ENCODE results near the gene GABRG3. TPM values are rescaled to one million over a fixed set of nuclear protein-coding genes. Genes with fewer than 3 reads are reported as not detected.

The GABRG3 gene
- polyA plus RNA-seq, 1 experiment: not detected

DNA sequence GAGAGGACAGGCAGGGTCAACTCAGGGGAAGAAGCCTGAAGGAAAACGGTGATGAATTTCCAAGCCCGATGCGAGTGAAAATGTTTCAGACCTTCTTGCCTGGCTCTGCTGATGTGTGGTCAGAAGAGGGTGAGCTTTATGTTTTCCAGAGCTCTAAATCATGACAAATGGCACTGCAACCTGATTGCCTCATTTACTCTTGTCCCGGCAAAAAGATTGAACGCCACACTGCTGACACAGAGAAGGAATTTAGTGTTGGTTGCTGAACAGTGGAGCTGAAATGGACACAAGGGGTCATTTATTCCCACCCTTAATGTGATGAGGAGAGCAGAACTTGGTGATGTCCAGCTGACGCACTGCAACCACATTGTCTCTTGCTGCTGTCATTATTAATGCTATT is 36.1 kb upstream of the GABRG3 start:
- no peak overlapping the region for H3K27ac ChIP-seq (ENCODE audit: low read depth, low read length)
- ChIA-PET CTCF (no interaction called here), POLR2A (no interaction called here)
- no peak for DNase-seq (ENCODE audit: low read depth, low spot score)
- no peak overlapping the region for H3K4me3 ChIP-seq (ENCODE audit: low read depth, low read length)
- H3K9me3 ChIP-seq (ENCODE audit: control insufficient read depth, insufficient read depth, low read length): peaks cover 20% of the 10 kb centered on the region
- no peaks in the 10 kb centered on the region for H3K27me3 ChIP-seq (ENCODE audit: control insufficient read depth, insufficient read depth, low read length)
- TF ChIP-seq, protein P1, sequence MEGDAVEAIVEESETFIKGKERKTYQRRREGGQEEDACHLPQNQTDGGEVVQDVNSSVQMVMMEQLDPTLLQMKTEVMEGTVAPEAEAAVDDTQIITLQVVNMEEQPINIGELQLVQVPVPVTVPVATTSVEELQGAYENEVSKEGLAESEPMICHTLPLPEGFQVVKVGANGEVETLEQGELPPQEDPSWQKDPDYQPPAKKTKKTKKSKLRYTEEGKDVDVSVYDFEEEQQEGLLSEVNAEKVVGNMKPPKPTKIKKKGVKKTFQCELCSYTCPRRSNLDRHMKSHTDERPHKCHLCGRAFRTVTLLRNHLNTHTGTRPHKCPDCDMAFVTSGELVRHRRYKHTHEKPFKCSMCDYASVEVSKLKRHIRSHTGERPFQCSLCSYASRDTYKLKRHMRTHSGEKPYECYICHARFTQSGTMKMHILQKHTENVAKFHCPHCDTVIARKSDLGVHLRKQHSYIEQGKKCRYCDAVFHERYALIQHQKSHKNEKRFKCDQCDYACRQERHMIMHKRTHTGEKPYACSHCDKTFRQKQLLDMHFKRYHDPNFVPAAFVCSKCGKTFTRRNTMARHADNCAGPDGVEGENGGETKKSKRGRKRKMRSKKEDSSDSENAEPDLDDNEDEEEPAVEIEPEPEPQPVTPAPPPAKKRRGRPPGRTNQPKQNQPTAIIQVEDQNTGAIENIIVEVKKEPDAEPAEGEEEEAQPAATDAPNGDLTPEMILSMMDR (IDR thresholded peaks at IDR 0.05; ENCODE audit: low read depth, low read length): no peak

DNA sequence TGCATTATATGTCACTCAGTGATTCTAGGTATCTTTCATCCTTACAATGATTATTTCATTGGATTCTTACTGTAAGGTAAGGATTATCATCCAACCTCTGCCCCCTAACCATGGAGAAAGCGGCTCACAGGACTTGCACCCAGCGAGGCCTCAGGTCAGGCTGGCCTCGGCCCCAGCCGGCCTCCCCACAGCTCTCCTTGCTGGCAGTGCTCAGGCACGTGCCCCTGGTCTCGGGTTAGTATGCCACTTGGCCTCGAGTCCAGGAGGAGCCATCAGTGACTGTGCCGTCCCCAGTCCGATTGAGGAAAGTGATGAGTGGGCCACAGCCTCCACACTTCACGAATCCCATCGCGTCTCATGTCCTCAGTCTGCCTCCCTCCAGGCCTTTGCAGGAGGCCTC is 35.7 kb upstream of the GABRG3 start:
- ChIA-PET POLR2A (no interaction called here), CTCF (no interaction called here)
- Histone ChIP-seq H3K27me3 (ENCODE audit: control insufficient read depth, insufficient read depth, low read length) (no peaks in the 10 kb centered on the region), H3K27ac (ENCODE audit: low read depth, low read length) (no peak overlapping the region), H3K4me3 (ENCODE audit: low read depth, low read length) (no peak overlapping the region), H3K9me3 (ENCODE audit: control insufficient read depth, insufficient read depth, low read length) (peaks cover 20% of the 10 kb centered on the region)
- TF ChIP-seq, protein P1 (IDR thresholded peaks at IDR 0.05; ENCODE audit: low read depth, low read length): no peak
- DNase-seq (ENCODE audit: low read depth, low spot score): no peak

DNA sequence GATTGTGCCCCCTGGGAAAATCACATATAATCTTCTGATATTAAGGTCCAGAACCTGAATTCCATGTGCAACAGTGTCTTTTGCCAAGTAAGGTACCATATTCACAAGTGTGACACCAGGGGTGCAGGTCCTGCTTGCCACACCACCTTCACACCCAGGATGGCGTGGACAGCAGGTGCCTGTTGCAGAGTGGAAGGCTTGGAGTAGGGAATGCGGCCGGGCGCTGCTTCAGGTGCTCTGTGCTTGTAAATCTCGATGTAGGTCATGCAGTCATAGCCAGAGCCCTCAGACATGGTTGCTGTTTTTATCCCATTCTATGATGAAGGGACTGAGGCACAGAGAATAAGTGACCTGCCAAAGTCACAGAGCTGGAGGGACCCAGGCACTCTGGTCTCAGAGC is 34.5 kb upstream of the GABRG3 start:
- Histone ChIP-seq H3K27me3 (ENCODE audit: control insufficient read depth, insufficient read depth, low read length) (no peaks in the 10 kb centered on the region), H3K27ac (ENCODE audit: low read depth, low read length) (no peak overlapping the region), H3K4me3 (ENCODE audit: low read depth, low read length) (no peak overlapping the region), H3K9me3 (ENCODE audit: control insufficient read depth, insufficient read depth, low read length) (peaks cover 20% of the 10 kb centered on the region)
- POLR2A ChIA-PET: no interaction called here
- TF ChIP-seq, protein P1 (IDR thresholded peaks at IDR 0.05; ENCODE audit: low read depth, low read length): no peak
- CTCF ChIA-PET: no interaction called here
- no peak for DNase-seq (ENCODE audit: low read depth, low spot score)

DNA sequence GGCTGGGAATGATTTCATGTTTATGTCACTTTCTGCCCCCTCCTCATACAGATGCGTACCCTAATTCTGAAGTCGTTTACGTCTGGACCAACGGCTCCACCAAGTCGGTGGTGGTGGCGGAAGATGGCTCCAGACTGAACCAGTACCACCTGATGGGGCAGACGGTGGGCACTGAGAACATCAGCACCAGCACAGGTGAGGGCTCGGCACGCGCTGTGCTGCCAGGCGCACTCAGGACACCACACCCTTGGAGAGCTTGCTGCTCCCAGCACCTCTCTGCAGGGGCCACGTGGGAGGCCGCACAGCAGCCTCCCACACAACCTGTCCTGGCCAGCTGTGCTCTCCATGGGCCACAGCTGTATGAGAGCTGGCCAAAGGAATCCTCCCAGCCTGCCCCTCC is 33.8 kb upstream of the GABRG3 start:
- Histone ChIP-seq H3K27ac (ENCODE audit: low read depth, low read length) (no peak overlapping the region), H3K9me3 (ENCODE audit: control insufficient read depth, insufficient read depth, low read length) (peaks cover 20% of the 10 kb centered on the region), H3K27me3 (ENCODE audit: control insufficient read depth, insufficient read depth, low read length) (no peaks in the 10 kb centered on the region), H3K4me3 (ENCODE audit: low read depth, low read length) (no peak overlapping the region)
- TF ChIP-seq, protein P1 (IDR thresholded peaks at IDR 0.05; ENCODE audit: low read depth, low read length): no peak
- CTCF ChIA-PET: no interaction called here
- POLR2A ChIA-PET: no interaction called here
- no peak for DNase-seq (ENCODE audit: low read depth, low spot score)

DNA sequence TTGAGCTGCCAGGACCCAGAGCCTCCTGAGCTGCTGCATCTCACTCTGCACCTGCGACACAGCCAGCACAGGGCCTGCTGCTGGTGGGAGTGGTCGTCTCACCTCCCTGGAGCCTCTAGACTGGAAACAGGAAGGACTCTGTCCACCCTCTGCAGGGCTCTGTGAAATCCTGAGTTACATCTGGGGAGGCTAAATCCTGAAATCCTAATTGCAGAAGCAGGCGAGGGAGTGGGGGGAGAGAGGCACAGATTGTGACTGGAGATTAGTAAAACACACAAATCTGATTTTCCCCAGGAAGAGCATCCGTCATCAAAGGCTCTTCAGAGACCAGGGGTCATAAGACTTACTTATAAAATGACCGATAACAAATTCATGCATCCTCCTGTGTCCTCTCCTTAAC is 31.6 kb upstream of the GABRG3 start:
- no peaks in the 10 kb centered on the region for H3K27me3 ChIP-seq (ENCODE audit: control insufficient read depth, insufficient read depth, low read length)
- no peak for DNase-seq (ENCODE audit: low read depth, low spot score)
- no peak overlapping the region for H3K27ac ChIP-seq (ENCODE audit: low read depth, low read length)
- TF ChIP-seq, protein P1 (IDR thresholded peaks at IDR 0.05; ENCODE audit: low read depth, low read length): no peak
- H3K9me3 ChIP-seq (ENCODE audit: control insufficient read depth, insufficient read depth, low read length): peaks cover 20% of the 10 kb centered on the region
- no peak overlapping the region for H3K4me3 ChIP-seq (ENCODE audit: low read depth, low read length)
- CTCF ChIA-PET: no interaction called here
- POLR2A ChIA-PET: no interaction called here

Measured in AG04450 (cell line).